Breast epithelium (tissue), 3 donors: ENCODE data around the gene PDIA3.

ENCODE experiments used
- POLR2AphosphoS5 ChIP-seq, 3 donors: sonication (generic); formaldehyde crosslinking; IDR thresholded peaks; one replicate each; pipeline ENCODE4 v1.6.1; 2017; ENCODE audit warnings: antibody characterized with exemption in 3 of 3
- TF ChIP-seq, protein P1 (sequence below), 3 donors: fragments of 450-650 bp; IDR thresholded peaks; one replicate each; pipeline ENCODE4 v1.5.1; 2016 to 2017; ENCODE audit warnings: antibody characterized with exemption in 3 of 3, mild to moderate bottlenecking in 3 of 3, moderate library complexity in 3 of 3

DNA sequence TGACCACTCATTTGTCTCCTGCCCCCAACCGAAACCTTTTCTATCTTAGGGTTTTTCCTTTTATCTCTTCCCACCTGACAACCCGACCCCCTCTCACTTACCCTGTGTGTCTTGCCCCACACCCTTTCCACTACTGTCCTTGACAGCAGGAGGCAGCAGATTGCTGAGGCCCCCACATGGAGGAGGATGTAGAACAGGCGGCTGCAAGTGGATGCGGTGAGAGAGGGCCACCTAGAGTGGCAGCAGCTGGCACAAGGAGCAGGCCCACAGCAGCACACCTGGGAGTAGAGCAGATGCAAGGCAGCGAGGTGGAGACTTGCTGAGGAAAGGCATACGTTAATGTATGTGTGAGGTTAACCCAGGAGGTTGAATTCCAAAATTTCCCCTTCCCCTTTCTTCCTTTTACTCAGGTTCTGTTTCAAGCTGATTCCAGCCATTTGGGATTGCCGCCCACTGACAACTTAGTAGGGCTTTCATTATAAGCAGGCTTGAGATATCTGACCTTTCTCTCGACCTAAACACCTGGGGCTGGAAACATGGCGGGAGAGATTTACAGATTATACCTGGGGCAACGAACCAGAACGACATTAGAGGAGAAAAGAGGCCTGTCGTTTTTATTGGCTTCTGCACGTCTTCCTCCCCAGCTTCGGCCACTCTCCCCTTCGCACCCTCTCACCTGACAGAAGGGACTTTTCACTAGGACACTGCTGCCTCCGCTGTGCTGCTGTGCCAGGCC, 53.1 kb downstream of the PDIA3 start:
- TF ChIP-seq, protein P1, sequence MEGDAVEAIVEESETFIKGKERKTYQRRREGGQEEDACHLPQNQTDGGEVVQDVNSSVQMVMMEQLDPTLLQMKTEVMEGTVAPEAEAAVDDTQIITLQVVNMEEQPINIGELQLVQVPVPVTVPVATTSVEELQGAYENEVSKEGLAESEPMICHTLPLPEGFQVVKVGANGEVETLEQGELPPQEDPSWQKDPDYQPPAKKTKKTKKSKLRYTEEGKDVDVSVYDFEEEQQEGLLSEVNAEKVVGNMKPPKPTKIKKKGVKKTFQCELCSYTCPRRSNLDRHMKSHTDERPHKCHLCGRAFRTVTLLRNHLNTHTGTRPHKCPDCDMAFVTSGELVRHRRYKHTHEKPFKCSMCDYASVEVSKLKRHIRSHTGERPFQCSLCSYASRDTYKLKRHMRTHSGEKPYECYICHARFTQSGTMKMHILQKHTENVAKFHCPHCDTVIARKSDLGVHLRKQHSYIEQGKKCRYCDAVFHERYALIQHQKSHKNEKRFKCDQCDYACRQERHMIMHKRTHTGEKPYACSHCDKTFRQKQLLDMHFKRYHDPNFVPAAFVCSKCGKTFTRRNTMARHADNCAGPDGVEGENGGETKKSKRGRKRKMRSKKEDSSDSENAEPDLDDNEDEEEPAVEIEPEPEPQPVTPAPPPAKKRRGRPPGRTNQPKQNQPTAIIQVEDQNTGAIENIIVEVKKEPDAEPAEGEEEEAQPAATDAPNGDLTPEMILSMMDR (IDR thresholded peaks at IDR 0.05) = no peak
- no peak for TF ChIP-seq POLR2AphosphoS5 (IDR thresholded peaks at IDR 0.05)
